Loucy (cell line): ENCODE measurements around the gene SLIT1.

ENCODE experiments used
- H2AFZ ChIP-seq: fragments of 200-600 bp; sonication (generic); 2 replicates; pipeline ENCODE4 v1.6.0; 2016; ENCODE audit warnings: antibody characterized with exemption, mild to moderate bottlenecking, low read length, moderate library complexity
- H3F3A ChIP-seq: fragments of 200-600 bp; 2 replicates; pipeline ENCODE4 v1.6.0; 2016; ENCODE audit warnings: antibody characterized with exemption, low read depth, mild to moderate bottlenecking
- H3K27me3 ChIP-seq: fragments of 200-600 bp; sonication (generic); 2 replicates; pipeline ENCODE4 v1.6.1; 2014; ENCODE audit warnings: low read length, mild to moderate bottlenecking; ENCODE audit not compliant: insufficient read depth, poor library complexity, severe bottlenecking
- H3K36me3 ChIP-seq: fragments of 200-600 bp; sonication (generic); 2 replicates; pipeline ENCODE4 v1.6.1; 2016; ENCODE audit warnings: low read length; ENCODE audit not compliant: insufficient read depth
- H3K4me1 ChIP-seq: fragments of 200-600 bp; sonication (generic); 2 replicates; pipeline ENCODE4 v1.5.1; 2014; ENCODE audit warnings: low read length, mild to moderate bottlenecking; ENCODE audit not compliant: insufficient read depth, poor library complexity, severe bottlenecking
- H3K4me2 ChIP-seq: fragments of 200-600 bp; sonication (generic); 2 replicates; pipeline ENCODE4 v1.6.0; 2014; ENCODE audit warnings: antibody characterized with exemption, low read length, low read depth, mild to moderate bottlenecking; ENCODE audit not compliant: poor library complexity, severe bottlenecking
- H3K4me3 ChIP-seq: fragments of 200-600 bp; sonication (generic); 2 replicates; pipeline ENCODE4 v1.5.1; 2014; ENCODE audit warnings: low read length, mild to moderate bottlenecking, mixed read lengths; ENCODE audit not compliant: poor library complexity, severe bottlenecking
- H3K79me2 ChIP-seq: fragments of 200-600 bp; sonication (generic); 2 replicates; pipeline ENCODE4 v1.6.1; 2014; ENCODE audit warnings: low read length; ENCODE audit not compliant: insufficient read depth
- H3K9ac ChIP-seq: fragments of 200-600 bp; sonication (generic); 2 replicates; pipeline ENCODE4 v1.6.0; 2014; ENCODE audit warnings: mild to moderate bottlenecking, low read depth, low read length, moderate library complexity; ENCODE audit not compliant: poor library complexity, severe bottlenecking
- H3K9me2 ChIP-seq: fragments of 200-600 bp; sonication (generic); replicated peaks from 2 replicates; pipeline ENCODE4 v1.6.1; 2016; ENCODE audit warnings: low read depth, low read length, mixed read lengths
- H3K9me3 ChIP-seq: fragments of 200-600 bp; sonication (generic); 2 replicates; pipeline ENCODE4 v1.6.1; 2014; ENCODE audit warnings: mild to moderate bottlenecking, antibody characterized with exemption, low read length, low read depth; ENCODE audit not compliant: insufficient read depth
- H4K20me1 ChIP-seq: fragments of 200-600 bp; sonication (generic); 2 replicates; pipeline ENCODE4 v1.6.0; 2014; ENCODE audit warnings: antibody characterized with exemption, low read length, mild to moderate bottlenecking; ENCODE audit not compliant: insufficient read depth, poor library complexity, severe bottlenecking
- EZH2phosphoT487 ChIP-seq: fragments of 200-600 bp; IDR thresholded peaks from 2 replicates; pipeline ENCODE4 v1.6.1; 2018; ENCODE audit warnings: antibody characterized with exemption, mild to moderate bottlenecking, moderate library complexity, borderline replicate concordance
- TF ChIP-seq, protein P1 (sequence below): fragments of 200-600 bp; sonication (generic); conservative IDR thresholded peaks from 2 replicates; pipeline ENCODE4 v1.5.1; 2014; ENCODE audit warnings: mild to moderate bottlenecking, antibody characterized with exemption, low read length

The SLIT1 gene

DNA sequence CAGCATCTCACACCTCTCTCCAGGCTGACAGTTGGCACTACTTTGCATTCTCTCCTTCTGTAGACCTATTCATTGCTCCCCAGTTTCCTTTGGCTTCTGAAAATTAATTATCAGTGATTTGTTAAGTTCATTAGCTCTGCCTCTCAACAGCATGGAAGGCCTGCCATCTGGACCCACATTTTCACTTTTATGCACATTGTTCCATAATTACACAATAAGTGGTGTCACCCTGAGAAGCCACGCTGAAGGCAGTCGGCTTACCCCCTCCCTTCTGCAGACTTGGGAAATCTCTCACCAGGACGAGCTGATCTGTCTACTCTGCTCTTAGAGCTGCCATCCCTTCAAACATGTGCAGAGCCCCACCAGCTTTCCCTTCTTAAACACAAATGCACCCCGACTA lies 64.7 kb downstream of the SLIT1 start:
- Histone ChIP-seq H3K9ac (no peak overlapping the region), H2AFZ (no peak overlapping the region), H3K9me2 (no peaks in the 10 kb centered on the region), H3K4me2 (no peak overlapping the region), H3K36me3 (no peaks in the 10 kb centered on the region), H3K27me3 (no peaks in the 10 kb centered on the region), H3K4me1 (no peaks in the 10 kb centered on the region), H3K4me3 (no peak overlapping the region), H4K20me1 (no peaks in the 10 kb centered on the region), H3K9me3 (no peaks in the 10 kb centered on the region), H3K79me2 (no peaks in the 10 kb centered on the region), H3F3A (no peaks in the 10 kb centered on the region)
- TF ChIP-seq, protein P1, sequence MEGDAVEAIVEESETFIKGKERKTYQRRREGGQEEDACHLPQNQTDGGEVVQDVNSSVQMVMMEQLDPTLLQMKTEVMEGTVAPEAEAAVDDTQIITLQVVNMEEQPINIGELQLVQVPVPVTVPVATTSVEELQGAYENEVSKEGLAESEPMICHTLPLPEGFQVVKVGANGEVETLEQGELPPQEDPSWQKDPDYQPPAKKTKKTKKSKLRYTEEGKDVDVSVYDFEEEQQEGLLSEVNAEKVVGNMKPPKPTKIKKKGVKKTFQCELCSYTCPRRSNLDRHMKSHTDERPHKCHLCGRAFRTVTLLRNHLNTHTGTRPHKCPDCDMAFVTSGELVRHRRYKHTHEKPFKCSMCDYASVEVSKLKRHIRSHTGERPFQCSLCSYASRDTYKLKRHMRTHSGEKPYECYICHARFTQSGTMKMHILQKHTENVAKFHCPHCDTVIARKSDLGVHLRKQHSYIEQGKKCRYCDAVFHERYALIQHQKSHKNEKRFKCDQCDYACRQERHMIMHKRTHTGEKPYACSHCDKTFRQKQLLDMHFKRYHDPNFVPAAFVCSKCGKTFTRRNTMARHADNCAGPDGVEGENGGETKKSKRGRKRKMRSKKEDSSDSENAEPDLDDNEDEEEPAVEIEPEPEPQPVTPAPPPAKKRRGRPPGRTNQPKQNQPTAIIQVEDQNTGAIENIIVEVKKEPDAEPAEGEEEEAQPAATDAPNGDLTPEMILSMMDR = no peak
- TF ChIP-seq EZH2phosphoT487 = no peak

GRCh38 chr10:97120370-97120769 lies 65.4 kb downstream of the SLIT1 start:
- no peak overlapping the region for H3K4me3 ChIP-seq
- no peak overlapping the region for H3K4me2 ChIP-seq
- H3K9ac ChIP-seq = no peak overlapping the region
- no peaks in the 10 kb centered on the region for H3K9me3 ChIP-seq
- H3K9me2 ChIP-seq = no peaks in the 10 kb centered on the region
- no peaks in the 10 kb centered on the region for H3K27me3 ChIP-seq
- H3F3A ChIP-seq = no peaks in the 10 kb centered on the region
- no peaks in the 10 kb centered on the region for H3K36me3 ChIP-seq
- no peaks in the 10 kb centered on the region for H4K20me1 ChIP-seq
- H2AFZ ChIP-seq = no peak overlapping the region
- no peak for TF ChIP-seq EZH2phosphoT487
- TF ChIP-seq, protein P1 = no peak
- H3K4me1 ChIP-seq = no peaks in the 10 kb centered on the region
- no peaks in the 10 kb centered on the region for H3K79me2 ChIP-seq

DNA sequence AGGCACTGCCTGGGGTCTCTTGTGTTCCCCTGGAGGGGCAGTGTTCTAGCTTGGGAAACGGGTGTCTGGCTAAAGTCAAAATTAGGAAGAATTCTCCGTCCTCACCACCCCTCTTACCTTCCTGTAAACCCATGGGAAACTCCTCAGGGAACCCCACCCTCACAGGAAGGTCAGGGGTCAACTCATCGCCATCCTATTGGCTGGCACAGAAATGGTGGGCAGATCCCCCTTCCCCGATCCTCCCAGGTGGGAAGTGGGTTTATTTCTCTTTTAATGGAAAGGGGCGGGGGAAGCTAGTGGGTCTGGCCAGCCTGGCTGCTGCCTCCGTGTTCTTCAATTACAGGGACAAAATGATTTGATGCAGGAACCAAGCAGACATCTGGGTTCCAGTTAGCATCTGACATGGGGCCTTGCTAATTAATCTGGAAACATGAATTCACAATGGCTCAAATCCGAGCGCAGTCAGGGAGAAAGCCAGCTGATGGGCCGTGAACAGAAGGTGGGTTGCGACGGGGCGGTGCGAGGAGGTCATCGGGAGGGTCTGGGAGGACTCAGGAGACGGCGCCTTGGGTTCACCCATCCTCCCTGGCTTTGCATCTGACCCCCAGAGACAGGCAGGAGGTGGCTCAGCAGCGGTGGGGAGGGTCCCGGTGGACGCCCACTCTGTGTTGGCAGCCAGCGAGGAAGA lies 66.6 kb downstream of the SLIT1 start:
- Histone ChIP-seq H3K4me1 (no peaks in the 10 kb centered on the region), H3K9me3 (no peaks in the 10 kb centered on the region), H3K4me3 (no peak overlapping the region), H2AFZ (no peak overlapping the region), H3K79me2 (no peaks in the 10 kb centered on the region), H4K20me1 (no peaks in the 10 kb centered on the region), H3F3A (no peaks in the 10 kb centered on the region), H3K27me3 (no peaks in the 10 kb centered on the region), H3K4me2 (no peak overlapping the region), H3K36me3 (no peaks in the 10 kb centered on the region), H3K9me2 (no peaks in the 10 kb centered on the region), H3K9ac (no peak overlapping the region)
- TF ChIP-seq EZH2phosphoT487 = no peak
- TF ChIP-seq, protein P1 = no peak
